ENCODE data around the gene BBOX1.

BBOX1 gene

GRCh38 chr11:27004103-27004502 is 36.5 kb upstream of the BBOX1 start:
- DNase-seq, result no peak
- H3K27ac ChIP-seq (ENCODE audit: insufficient read depth, low read length, poor library complexity, severe bottlenecking), result no peak overlapping the region
- no peaks in the 10 kb centered on the region for H3K9me3 ChIP-seq (ENCODE audit: control insufficient read depth, low read length)
- H3K4me3 ChIP-seq (ENCODE audit: insufficient read depth, low read depth, low read length, poor library complexity, severe bottlenecking), result no peak overlapping the region
- no peaks in the 10 kb centered on the region for H3K4me1 ChIP-seq (ENCODE audit: control insufficient read depth, insufficient read depth, low read length, poor library complexity, severe bottlenecking)
- no peaks in the 10 kb centered on the region for H3K36me3 ChIP-seq (ENCODE audit: control insufficient read depth, insufficient read depth, low read length)
- no peaks in the 10 kb centered on the region for H3K27me3 ChIP-seq (replicated peaks; ENCODE audit: control insufficient read depth, insufficient read depth, low read length, poor library complexity, severe bottlenecking)

- H3K36me3 ChIP-seq (ENCODE audit: control insufficient read depth, insufficient read depth, low read length), result no peaks in the 10 kb centered on the region
- no peaks in the 10 kb centered on the region for H3K27me3 ChIP-seq (replicated peaks; ENCODE audit: control insufficient read depth, insufficient read depth, low read length, poor library complexity, severe bottlenecking)
- DNase-seq, result no peak
- no peak overlapping the region for H3K27ac ChIP-seq (ENCODE audit: insufficient read depth, low read length, poor library complexity, severe bottlenecking)
- no peaks in the 10 kb centered on the region for H3K4me1 ChIP-seq (ENCODE audit: control insufficient read depth, insufficient read depth, low read length, poor library complexity, severe bottlenecking)
- H3K9me3 ChIP-seq (ENCODE audit: control insufficient read depth, low read length), result no peaks in the 10 kb centered on the region
- no peak overlapping the region for H3K4me3 ChIP-seq (ENCODE audit: insufficient read depth, low read depth, low read length, poor library complexity, severe bottlenecking)
Observed at GRCh38 chr11:27008811-27009535, 31.6 kb upstream of the BBOX1 start.

- Histone ChIP-seq H3K27ac (ENCODE audit: insufficient read depth, low read length, poor library complexity, severe bottlenecking) (no peak overlapping the region), H3K4me1 (ENCODE audit: control insufficient read depth, insufficient read depth, low read length, poor library complexity, severe bottlenecking) (no peaks in the 10 kb centered on the region), H3K4me3 (ENCODE audit: insufficient read depth, low read depth, low read length, poor library complexity, severe bottlenecking) (no peak overlapping the region), H3K36me3 (ENCODE audit: control insufficient read depth, insufficient read depth, low read length) (no peaks in the 10 kb centered on the region), H3K27me3 (replicated peaks; ENCODE audit: control insufficient read depth, insufficient read depth, low read length, poor library complexity, severe bottlenecking) (no peaks in the 10 kb centered on the region), H3K9me3 (ENCODE audit: control insufficient read depth, low read length) (no peaks in the 10 kb centered on the region)
- DNase-seq, result no peak
Observed at GRCh38 chr11:27011560-27012233, 28.9 kb upstream of the BBOX1 start.

DNA sequence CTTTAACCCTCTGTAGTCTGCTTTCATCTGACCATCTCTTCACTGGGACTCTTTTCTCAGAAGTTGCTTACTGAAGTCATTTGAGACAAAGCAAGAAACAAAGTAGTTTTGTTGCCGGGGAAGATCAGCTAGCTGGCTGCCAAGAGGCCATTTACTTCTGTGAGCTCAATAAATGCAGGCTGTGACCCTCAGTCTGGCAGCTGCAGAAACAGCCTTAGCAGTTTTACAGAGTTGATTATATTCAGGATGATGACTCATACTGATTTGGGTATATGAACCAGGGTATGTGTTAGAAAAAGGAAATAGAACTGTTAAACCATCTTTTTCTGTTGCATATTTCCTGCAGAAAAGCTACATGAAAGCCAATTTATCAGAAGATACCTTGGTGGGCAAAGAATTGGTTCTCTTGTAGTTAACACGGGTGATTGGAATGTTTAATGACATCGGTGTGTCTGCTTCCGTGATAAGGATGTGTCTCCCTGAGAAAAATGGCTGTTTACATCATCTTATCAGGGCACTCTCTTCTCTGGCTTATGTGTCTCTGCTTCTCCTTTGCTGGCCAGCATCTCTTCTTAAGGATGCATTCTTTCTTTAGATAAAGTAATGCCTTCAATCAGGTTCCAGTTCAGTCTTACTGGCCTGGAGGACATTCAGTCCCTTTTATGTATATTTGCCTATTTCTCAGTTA is 28.2 kb upstream of the BBOX1 start:
- no peaks in the 10 kb centered on the region for H3K9me3 ChIP-seq (ENCODE audit: control insufficient read depth, low read length)
- no peak overlapping the region for H3K4me3 ChIP-seq (ENCODE audit: insufficient read depth, low read depth, low read length, poor library complexity, severe bottlenecking)
- no peak for DNase-seq
- H3K27me3 ChIP-seq (replicated peaks; ENCODE audit: control insufficient read depth, insufficient read depth, low read length, poor library complexity, severe bottlenecking), result no peaks in the 10 kb centered on the region
- no peak overlapping the region for H3K27ac ChIP-seq (ENCODE audit: insufficient read depth, low read length, poor library complexity, severe bottlenecking)
- no peaks in the 10 kb centered on the region for H3K36me3 ChIP-seq (ENCODE audit: control insufficient read depth, insufficient read depth, low read length)
- H3K4me1 ChIP-seq (ENCODE audit: control insufficient read depth, insufficient read depth, low read length, poor library complexity, severe bottlenecking), result no peaks in the 10 kb centered on the region

DNA sequence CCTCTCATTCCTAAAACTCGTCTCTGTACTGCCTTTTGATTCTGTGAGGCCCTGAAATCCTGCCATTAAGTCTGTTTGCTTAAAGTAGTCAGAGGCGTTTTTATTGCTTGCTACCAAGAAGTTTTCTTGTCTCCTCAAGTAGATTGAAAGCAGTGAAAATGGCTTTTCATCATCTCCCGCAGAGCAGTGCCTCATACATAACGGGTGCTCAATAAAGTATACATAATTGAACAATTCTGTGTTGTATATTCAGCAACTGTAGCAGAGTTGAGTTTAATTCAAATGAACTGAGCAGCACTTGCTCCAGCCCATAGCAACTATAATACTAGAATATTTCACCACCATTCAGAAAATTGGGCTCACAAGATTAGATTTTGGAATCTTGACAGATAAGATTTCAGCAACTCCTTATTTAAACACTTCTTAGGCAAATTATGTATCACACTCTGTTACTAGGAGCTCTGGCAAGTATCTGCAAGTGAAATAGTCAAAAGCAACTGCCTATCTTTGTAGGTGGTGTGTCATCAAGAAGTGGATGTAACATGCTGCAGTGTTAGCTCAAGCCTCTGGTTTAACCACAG is 26.7 kb upstream of the BBOX1 start:
- no peaks in the 10 kb centered on the region for H3K36me3 ChIP-seq (ENCODE audit: control insufficient read depth, insufficient read depth, low read length)
- no peak overlapping the region for H3K27ac ChIP-seq (ENCODE audit: insufficient read depth, low read length, poor library complexity, severe bottlenecking)
- H3K4me3 ChIP-seq (ENCODE audit: insufficient read depth, low read depth, low read length, poor library complexity, severe bottlenecking), result no peak overlapping the region
- H3K27me3 ChIP-seq (replicated peaks; ENCODE audit: control insufficient read depth, insufficient read depth, low read length, poor library complexity, severe bottlenecking), result no peaks in the 10 kb centered on the region
- no peak for DNase-seq
- H3K4me1 ChIP-seq (ENCODE audit: control insufficient read depth, insufficient read depth, low read length, poor library complexity, severe bottlenecking), result no peaks in the 10 kb centered on the region
- no peaks in the 10 kb centered on the region for H3K9me3 ChIP-seq (ENCODE audit: control insufficient read depth, low read length)

DNA sequence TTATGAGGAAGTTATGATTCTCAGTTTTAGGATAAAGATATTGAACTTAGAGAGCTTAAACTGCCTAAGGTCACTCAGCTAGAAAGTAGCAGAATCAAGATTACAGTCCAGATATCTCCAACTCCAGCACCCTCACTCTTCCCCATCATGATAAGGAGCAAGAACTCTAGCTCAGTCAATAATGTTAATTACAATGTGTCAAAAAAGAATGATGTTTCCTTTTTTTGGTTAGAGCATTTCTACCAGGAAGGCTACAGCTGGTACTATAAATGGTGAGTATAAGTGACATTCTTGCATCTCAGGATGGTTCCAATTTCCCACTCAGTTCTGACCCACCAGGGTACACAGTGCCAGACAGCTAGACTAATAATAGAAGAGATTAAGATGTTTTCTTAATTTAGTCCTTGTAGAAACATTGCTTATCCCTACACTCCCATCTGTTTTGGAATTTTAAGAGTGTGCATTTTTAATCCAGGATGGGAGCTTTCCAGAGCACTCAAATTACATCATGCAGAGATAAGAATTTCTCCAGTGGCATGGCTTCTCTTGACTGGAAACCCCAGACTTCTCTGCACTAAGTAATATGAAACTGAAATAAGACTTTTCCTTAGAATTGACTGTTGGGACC is 21.6 kb upstream of the BBOX1 start:
- no peaks in the 10 kb centered on the region for H3K9me3 ChIP-seq (ENCODE audit: control insufficient read depth, low read length)
- H3K27me3 ChIP-seq (replicated peaks; ENCODE audit: control insufficient read depth, insufficient read depth, low read length, poor library complexity, severe bottlenecking), result no peaks in the 10 kb centered on the region
- no peaks in the 10 kb centered on the region for H3K4me1 ChIP-seq (ENCODE audit: control insufficient read depth, insufficient read depth, low read length, poor library complexity, severe bottlenecking)
- no peak overlapping the region for H3K27ac ChIP-seq (ENCODE audit: insufficient read depth, low read length, poor library complexity, severe bottlenecking)
- no peaks in the 10 kb centered on the region for H3K36me3 ChIP-seq (ENCODE audit: control insufficient read depth, insufficient read depth, low read length)
- no peak for DNase-seq
- H3K4me3 ChIP-seq (ENCODE audit: insufficient read depth, low read depth, low read length, poor library complexity, severe bottlenecking), result no peak overlapping the region

DNA sequence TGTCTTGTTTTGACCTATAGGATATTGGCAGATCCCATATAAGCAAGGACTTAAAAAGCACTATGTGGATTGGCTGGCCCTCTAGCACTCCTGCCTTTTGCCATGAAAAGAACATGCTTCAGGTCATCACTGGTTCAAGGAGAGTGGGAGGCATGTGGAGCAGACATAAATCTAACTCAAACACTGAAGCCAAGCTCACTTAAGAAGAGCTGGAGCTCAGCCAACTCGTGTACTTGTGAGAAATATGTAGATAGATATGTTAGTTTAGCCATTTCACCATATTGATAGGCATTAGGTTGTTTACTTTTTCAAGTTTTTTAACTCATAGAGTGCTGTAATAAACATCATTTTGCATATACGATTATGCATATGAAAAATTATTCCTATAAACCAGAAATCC is 19.9 kb upstream of the BBOX1 start:
- no peaks in the 10 kb centered on the region for H3K27me3 ChIP-seq (replicated peaks; ENCODE audit: control insufficient read depth, insufficient read depth, low read length, poor library complexity, severe bottlenecking)
- no peaks in the 10 kb centered on the region for H3K4me1 ChIP-seq (ENCODE audit: control insufficient read depth, insufficient read depth, low read length, poor library complexity, severe bottlenecking)
- DNase-seq, result no peak
- no peak overlapping the region for H3K27ac ChIP-seq (ENCODE audit: insufficient read depth, low read length, poor library complexity, severe bottlenecking)
- H3K4me3 ChIP-seq (ENCODE audit: insufficient read depth, low read depth, low read length, poor library complexity, severe bottlenecking), result no peak overlapping the region
- H3K36me3 ChIP-seq (ENCODE audit: control insufficient read depth, insufficient read depth, low read length), result no peaks in the 10 kb centered on the region
- H3K9me3 ChIP-seq (ENCODE audit: control insufficient read depth, low read length), result no peaks in the 10 kb centered on the region

- Histone ChIP-seq H3K9me3 (ENCODE audit: control insufficient read depth, low read length) (no peaks in the 10 kb centered on the region), H3K27ac (ENCODE audit: insufficient read depth, low read length, poor library complexity, severe bottlenecking) (no peak overlapping the region), H3K4me1 (ENCODE audit: control insufficient read depth, insufficient read depth, low read length, poor library complexity, severe bottlenecking) (no peaks in the 10 kb centered on the region)
Observed at GRCh38 chr11:27022659-27023251, 17.9 kb upstream of the BBOX1 start.

GRCh38 chr11:27024865-27025264 is 15.8 kb upstream of the BBOX1 start:
- Histone ChIP-seq H3K27me3 (replicated peaks; ENCODE audit: control insufficient read depth, insufficient read depth, low read length, poor library complexity, severe bottlenecking) (no peaks in the 10 kb centered on the region), H3K27ac (ENCODE audit: insufficient read depth, low read length, poor library complexity, severe bottlenecking) (no peak overlapping the region), H3K4me3 (ENCODE audit: insufficient read depth, low read depth, low read length, poor library complexity, severe bottlenecking) (no peak overlapping the region), H3K4me1 (ENCODE audit: control insufficient read depth, insufficient read depth, low read length, poor library complexity, severe bottlenecking) (no peaks in the 10 kb centered on the region), H3K9me3 (ENCODE audit: control insufficient read depth, low read length) (no peaks in the 10 kb centered on the region), H3K36me3 (ENCODE audit: control insufficient read depth, insufficient read depth, low read length) (no peaks in the 10 kb centered on the region)
- no peak for DNase-seq

More at GRCh38 chr11:27022659-27023251, 17.9 kb upstream of the BBOX1 start:
- Histone ChIP-seq H3K27me3 (replicated peaks; ENCODE audit: control insufficient read depth, insufficient read depth, low read length, poor library complexity, severe bottlenecking) (no peaks in the 10 kb centered on the region), H3K36me3 (ENCODE audit: control insufficient read depth, insufficient read depth, low read length) (no peaks in the 10 kb centered on the region), H3K4me3 (ENCODE audit: insufficient read depth, low read depth, low read length, poor library complexity, severe bottlenecking) (no peak overlapping the region)
- no peak for DNase-seq
